Stimulated activated naive CD4-positive, alpha-beta T cell treated with Interleukin-2 at 50 U/mL for 16 hours (primary cell): ENCODE measurements around the gene SLC22A13.
"Not testable (repeated sequence)": the region's sequence is repeated elsewhere in the genome, so short reads cannot be mapped to it uniquely, and the experiment has no call there.

ENCODE experiments used
- DNase-seq: peaks from one replicate; lab custom pipeline; 2025; lab: John Stamatoyannopoulos, UW

SLC22A13 gene

GRCh38 chr3:38265604-38266307 lies at the start of gene SLC22A13:
TSS of gene SLC22A13 (plus strand) at chr3:38265812. CDS start at chr3:38265861, 49 bp downstream.
- no peak for DNase-seq

- DNase-seq: no peak
Measured at GRCh38 chr3:38219609-38220197, 45.9 kb upstream of the SLC22A13 start.

- DNase-seq: no peak
Measured at GRCh38 chr3:38221005-38221404, 44.6 kb upstream of the SLC22A13 start.

GRCh38 chr3:38222032-38222634 lies 43.5 kb upstream of the SLC22A13 start:
- DNase-seq: no peak

GRCh38 chr3:38224357-38224756 lies 41.3 kb upstream of the SLC22A13 start:
- DNase-seq: no peak

- no peak for DNase-seq
Measured at GRCh38 chr3:38226273-38226672, 39.3 kb upstream of the SLC22A13 start.

- no peak for DNase-seq
Measured at GRCh38 chr3:38227989-38228388, 37.6 kb upstream of the SLC22A13 start.

GRCh38 chr3:38229036-38229435 lies 36.6 kb upstream of the SLC22A13 start:
- DNase-seq: no peak

GRCh38 chr3:38232701-38233100 lies 32.9 kb upstream of the SLC22A13 start:
- DNase-seq: no peak

- no peak for DNase-seq
Measured at GRCh38 chr3:38235466-38235865, 30.1 kb upstream of the SLC22A13 start.

- DNase-seq: no peak
Measured at GRCh38 chr3:38238416-38239008, 27.1 kb upstream of the SLC22A13 start.

- not testable (repeated sequence) for DNase-seq
Measured at GRCh38 chr3:38242812-38243211, 22.8 kb upstream of the SLC22A13 start.

GRCh38 chr3:38245930-38246329 lies 19.7 kb upstream of the SLC22A13 start:
- DNase-seq: no peak

- DNase-seq: no peak
Measured at GRCh38 chr3:38247366-38248035, 18.1 kb upstream of the SLC22A13 start.

- no peak for DNase-seq
Measured at GRCh38 chr3:38250198-38250597, 15.4 kb upstream of the SLC22A13 start.

- DNase-seq: no peak
Measured at GRCh38 chr3:38251197-38251596, 14.4 kb upstream of the SLC22A13 start.

- DNase-seq: no peak
Measured at GRCh38 chr3:38253704-38254103, 11.9 kb upstream of the SLC22A13 start.

GRCh38 chr3:38254872-38255271 lies 10.7 kb upstream of the SLC22A13 start:
- no peak for DNase-seq

- DNase-seq: no peak
Measured at GRCh38 chr3:38255627-38256026, 10.0 kb upstream of the SLC22A13 start.

- DNase-seq: no peak
Measured at GRCh38 chr3:38257583-38257982, 8.0 kb upstream of the SLC22A13 start.

GRCh38 chr3:38260474-38260873 lies 5.1 kb upstream of the SLC22A13 start:
- no peak for DNase-seq

- no peak for DNase-seq
Measured at GRCh38 chr3:38264353-38264771, 1.2 kb upstream of the SLC22A13 start.
